Stomach (tissue), 9 donors: ENCODE measurements around the gene ANKRD12. TPM values are rescaled to one million over a fixed set of nuclear protein-coding genes. Genes with fewer than 3 reads are reported as not detected.

Experiments
- DNase-seq, 2 donors: peaks; one replicate each; pipeline versions ENCODE4 v3.0.0 to v3.0.0-alpha.2; 2013 to 2019
- H3K27ac ChIP-seq, 5 donors: fragments of 200-600 bp in 4 of 5; sonication (generic) in 4 of 5; one replicate each; pipeline ENCODE4 v1.5.1; 2013 to 2019; ENCODE audit warnings: mild to moderate bottlenecking in 1 of 5, moderate library complexity in 1 of 5
- H3K27me3 ChIP-seq, 3 donors: fragments of 200-600 bp; sonication (generic); one replicate each; pipeline ENCODE4 v1.5.1; 2017 to 2019; ENCODE audit warnings: mixed run types in 1 of 3
- H3K36me3 ChIP-seq, 4 donors: fragments of 200-600 bp; sonication (generic); 1 replicate in 3 of 4; 2 replicates in 1 of 4; pipeline ENCODE4 v1.5.1; 2016 to 2019
- H3K4me1 ChIP-seq, 4 donors: fragments of 200-600 bp; sonication (generic); one replicate each; pipeline ENCODE4 v1.5.1; 2016 to 2019
- H3K4me3 ChIP-seq, 4 donors: fragments of 200-600 bp; sonication (generic) in 3 of 4; one replicate each; pipeline ENCODE4 v1.5.1; 2016 to 2019; ENCODE audit warnings: mild to moderate bottlenecking in 1 of 4
- H3K9me3 ChIP-seq, 4 donors: fragments of 200-600 bp; sonication (generic); one replicate each; pipeline ENCODE4 v1.5.1; 2016 to 2019
- EP300 ChIP-seq: sonication (generic); formaldehyde crosslinking; IDR thresholded peaks from one replicate; pipeline ENCODE4 v1.6.1; 2017; ENCODE audit warnings: antibody characterized with exemption
- POLR2A ChIP-seq, 4 donors: fragments of 450-650 bp; IDR thresholded peaks; one replicate each; pipeline ENCODE4 v1.6.1; 2016; ENCODE audit warnings: antibody characterized with exemption in 4 of 4, control low read depth in 2 of 4, mild to moderate bottlenecking in 1 of 4, moderate library complexity in 1 of 4
- POLR2AphosphoS5 ChIP-seq, 3 donors: sonication (generic); formaldehyde crosslinking; IDR thresholded peaks; one replicate each; pipeline ENCODE4 v1.6.1; 2016; ENCODE audit warnings: antibody characterized with exemption in 3 of 3
- WGBS, 5 donors: extraction: QIAGEN DNeasy Blood & Tissue Kit in 3 of 5; methylation state at CpG; one replicate each; pipeline versions ENCODE4 v1.1.5 to v1.1.7; 2013 to 2018; 5-methylcytosine and 5-hydroxymethylcytosine counted together
- intact Hi-C: fragments of 100-400 bp; cut with DNase I; formaldehyde crosslinking; loops from one replicate; pipeline ENCODE4 v1.15.1; 2023; ENCODE audit warnings: low total_unique reads
- polyA plus RNA-seq, 3 donors: library from polyadenylated mRNA; stranded (reverse); fragments of 200-250 nt; gene quantifications; one replicate each; pipeline ENCODE4 v1.2.3, GENCODE V29; 2013
- total RNA-seq, 5 donors: library from RNA; depleted of rRNA; stranded (reverse); fragments of >200 nt; gene quantifications; one replicate each; pipeline versions ENCODE4 v1.1.0 to v1.2.3, GENCODE V29; 2014 to 2016
- TF ChIP-seq, protein P1 (sequence below), 7 experiments: fragments of 450-650 bp in 4 of 7; fragments of 200-600 bp in 3 of 7; sonication (generic) in 3 of 7; IDR thresholded peaks; one replicate each; pipeline ENCODE4 v1.5.1; 2016 to 2019; ENCODE audit warnings: antibody characterized with exemption in 7 of 7, control low read depth in 2 of 7, mild to moderate bottlenecking in 1 of 7
- donor health status: healthy with polysubstance abuse.
- donor health status: Bipolar disorder and iron deficiency.
- donor health status: healthy.

The ANKRD12 gene
- total and polyA plus RNA-seq, 8 donors = 10.0 to 85.5 (median 46.0) TPM

DNA sequence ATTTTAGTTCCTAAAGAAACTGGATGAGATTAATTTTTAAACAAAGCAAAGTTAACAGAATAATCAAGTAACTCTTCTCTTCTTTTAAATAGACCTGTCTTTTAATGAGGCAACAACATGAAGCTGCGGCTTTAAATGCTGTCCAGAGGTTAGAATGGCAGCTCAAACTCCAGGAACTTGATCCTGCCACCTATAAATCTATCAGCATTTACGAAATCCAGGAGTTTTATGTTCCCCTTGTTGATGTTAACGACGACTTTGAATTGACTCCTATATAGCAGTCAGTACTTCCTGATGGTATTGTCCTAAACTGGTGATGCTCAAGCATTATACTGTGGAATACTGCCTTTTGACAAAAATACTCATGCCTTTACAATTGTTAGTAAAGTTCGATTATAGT, 144.3 kb downstream of the ANKRD12 start:
- intact Hi-C loops = no loop called here
- Histone ChIP-seq H3K36me3 (peaks cover 12 to 76% (median 70%) of the 10 kb centered on the region in 4 donors), H3K27ac (no peak overlapping the region), H3K9me3 (no peaks in the 10 kb centered on the region), H3K4me1 (no peaks in the 10 kb centered on the region), H3K4me3 (no peak overlapping the region), H3K27me3 (no peaks in the 10 kb centered on the region)
- TF ChIP-seq EP300 = no peak
- no peak for TF ChIP-seq POLR2A (IDR thresholded peaks at IDR 0.05)
- TF ChIP-seq POLR2AphosphoS5 (IDR thresholded peaks at IDR 0.05) = no peak
- TF ChIP-seq, protein P1, sequence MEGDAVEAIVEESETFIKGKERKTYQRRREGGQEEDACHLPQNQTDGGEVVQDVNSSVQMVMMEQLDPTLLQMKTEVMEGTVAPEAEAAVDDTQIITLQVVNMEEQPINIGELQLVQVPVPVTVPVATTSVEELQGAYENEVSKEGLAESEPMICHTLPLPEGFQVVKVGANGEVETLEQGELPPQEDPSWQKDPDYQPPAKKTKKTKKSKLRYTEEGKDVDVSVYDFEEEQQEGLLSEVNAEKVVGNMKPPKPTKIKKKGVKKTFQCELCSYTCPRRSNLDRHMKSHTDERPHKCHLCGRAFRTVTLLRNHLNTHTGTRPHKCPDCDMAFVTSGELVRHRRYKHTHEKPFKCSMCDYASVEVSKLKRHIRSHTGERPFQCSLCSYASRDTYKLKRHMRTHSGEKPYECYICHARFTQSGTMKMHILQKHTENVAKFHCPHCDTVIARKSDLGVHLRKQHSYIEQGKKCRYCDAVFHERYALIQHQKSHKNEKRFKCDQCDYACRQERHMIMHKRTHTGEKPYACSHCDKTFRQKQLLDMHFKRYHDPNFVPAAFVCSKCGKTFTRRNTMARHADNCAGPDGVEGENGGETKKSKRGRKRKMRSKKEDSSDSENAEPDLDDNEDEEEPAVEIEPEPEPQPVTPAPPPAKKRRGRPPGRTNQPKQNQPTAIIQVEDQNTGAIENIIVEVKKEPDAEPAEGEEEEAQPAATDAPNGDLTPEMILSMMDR (IDR thresholded peaks at IDR 0.05) = no peak
- WGBS, 5 donors = 82 to 93% (median 89%) methylated on average over 5 of the region's 5 CpGs
- DNase-seq = no peak

DNA sequence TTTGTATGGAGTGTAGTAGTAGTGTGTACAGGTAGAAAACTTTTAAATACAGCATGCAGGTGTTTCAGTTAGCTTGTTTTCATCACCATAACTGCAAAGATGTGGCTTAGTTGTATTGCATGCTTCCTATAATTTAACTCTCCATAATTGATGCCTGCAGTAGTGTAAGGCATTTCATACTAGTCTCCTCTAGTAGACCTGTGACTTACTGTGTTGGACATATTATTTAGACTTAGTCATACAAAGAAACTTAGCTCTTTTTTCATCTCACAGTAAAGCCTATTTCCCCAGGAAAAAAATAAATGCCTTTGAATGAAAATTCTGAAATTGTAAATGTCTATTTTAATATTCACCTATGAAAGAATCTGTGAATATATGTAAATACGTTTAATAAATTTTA, 145.2 kb downstream of the ANKRD12 start:
- no peak for TF ChIP-seq POLR2A (IDR thresholded peaks at IDR 0.05)
- no peak for TF ChIP-seq POLR2AphosphoS5 (IDR thresholded peaks at IDR 0.05)
- TF ChIP-seq, protein P1 (IDR thresholded peaks at IDR 0.05) = no peak
- TF ChIP-seq EP300 = no peak
- Histone ChIP-seq H3K4me3 (no peak overlapping the region), H3K4me1 (no peaks in the 10 kb centered on the region), H3K9me3 (no peaks in the 10 kb centered on the region), H3K36me3 (peaks cover 12 to 67% (median 60%) of the 10 kb centered on the region in 4 donors), H3K27me3 (no peaks in the 10 kb centered on the region), H3K27ac (no peak overlapping the region)
- no peak for DNase-seq
- intact Hi-C loops = no loop called here
- 94 to 98% (median 96%) methylated on average over 1 of the region's 1 CpG for WGBS, 5 donors

DNA sequence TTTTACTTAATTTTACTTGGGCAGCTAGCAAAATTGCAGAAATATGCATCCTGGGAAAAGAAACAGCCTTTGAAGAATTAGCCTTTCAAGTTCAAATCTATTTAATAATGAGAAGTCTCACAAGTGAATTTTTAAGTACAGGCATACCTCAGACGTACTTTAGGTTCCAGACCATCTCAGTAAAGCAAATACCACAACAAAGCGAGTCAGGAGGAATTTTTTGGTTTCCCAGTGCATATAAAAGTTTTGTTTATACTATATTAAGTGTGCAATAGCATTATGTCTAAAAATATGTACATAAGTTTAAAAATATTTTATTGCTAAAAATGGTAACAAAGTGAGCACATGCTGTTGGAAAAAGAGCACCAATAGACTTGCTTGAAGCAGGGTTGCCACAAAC, 147.2 kb downstream of the ANKRD12 start:
- peaks cover 12 to 50% (median 42%) of the 10 kb centered on the region in 4 donors for H3K36me3 ChIP-seq
- intact Hi-C loops = no loop called here
- no peak overlapping the region for H3K27ac ChIP-seq
- no peak for DNase-seq
- H3K4me1 ChIP-seq = no peaks in the 10 kb centered on the region
- H3K4me3 ChIP-seq = no peak overlapping the region
- TF ChIP-seq, protein P1 (IDR thresholded peaks at IDR 0.05) = no peak
- TF ChIP-seq EP300 (no peak), POLR2A (IDR thresholded peaks at IDR 0.05) (no peak), POLR2AphosphoS5 (IDR thresholded peaks at IDR 0.05) (no peak)
- 72 to 93% (median 92%) methylated on average over 2 of the region's 2 CpGs for WGBS, 5 donors
- H3K9me3 ChIP-seq = no peaks in the 10 kb centered on the region
- no peaks in the 10 kb centered on the region for H3K27me3 ChIP-seq

DNA sequence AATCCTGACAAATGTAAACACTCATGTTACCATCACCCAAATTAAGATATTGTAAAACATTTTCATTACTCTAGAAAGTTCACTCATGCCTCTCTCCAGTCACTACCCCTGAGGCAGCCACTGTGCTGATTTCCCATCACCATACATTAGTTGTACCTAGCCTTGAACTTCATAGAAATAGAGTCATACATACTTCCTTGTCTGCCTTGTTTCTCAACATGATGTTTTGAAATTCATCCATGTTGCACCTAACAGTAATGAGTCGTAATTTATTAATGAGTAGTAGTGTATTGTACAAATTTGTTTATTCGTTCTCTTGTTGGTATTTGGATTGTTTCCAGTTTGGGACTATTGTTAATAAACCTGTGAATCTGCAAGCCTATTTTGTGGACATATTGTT, 149.0 kb downstream of the ANKRD12 start:
- intact Hi-C loops = no loop called here
- Histone ChIP-seq H3K9me3 (no peaks in the 10 kb centered on the region), H3K27ac (no peak overlapping the region), H3K4me3 (no peak overlapping the region), H3K27me3 (no peaks in the 10 kb centered on the region), H3K36me3 (peaks cover 5 to 33% (median 23%) of the 10 kb centered on the region in 4 donors), H3K4me1 (no peaks in the 10 kb centered on the region)
- DNase-seq = no peak
- TF ChIP-seq EP300 = no peak
- no peak for TF ChIP-seq POLR2AphosphoS5 (IDR thresholded peaks at IDR 0.05)
- TF ChIP-seq POLR2A (IDR thresholded peaks at IDR 0.05) = no peak
- TF ChIP-seq, protein P1 (IDR thresholded peaks at IDR 0.05) = no peak
- WGBS, 5 donors = 83 to 96% (median 92%) methylated on average over 2 of the region's 2 CpGs
